ENCODE data around the gene MAOA.

MAOA gene

GRCh38 chrX:43679058-43679457 is 23.0 kb downstream of the MAOA start (continued):
- TF ChIP-seq ZFP41 (tag by site-specific recombination; IDR thresholded peaks at IDR 0.05; ENCODE audit: borderline replicate concordance) (no peak), ZNF488 (tag by site-specific recombination; IDR thresholded peaks at IDR 0.05) (no peak), BCL6B (tag by site-specific recombination; IDR thresholded peaks at IDR 0.05) (no peak), ZNF654 (tag by site-specific recombination; IDR thresholded peaks at IDR 0.05; ENCODE audit: low read depth) (no peak), ZNF155 (tag by site-specific recombination; IDR thresholded peaks at IDR 0.05) (no peak), KLF7 (tag by site-specific recombination; IDR thresholded peaks at IDR 0.05; ENCODE audit: borderline replicate concordance) (no peak), ZBTB11 (tag by site-specific recombination; conservative IDR thresholded peaks at IDR 0.05; ENCODE audit: low read depth) (no peak), ZNF791 (tag by site-specific recombination; IDR thresholded peaks at IDR 0.05) (no peak), PRDM1 (tag by site-specific recombination; IDR thresholded peaks at IDR 0.05) (no peak)

- Histone ChIP-seq H3K36me3 (ENCODE audit: control insufficient read depth in 2 of 2, insufficient read depth in 1 of 2, low read length in 2 of 2) (peaks cover 0 to 4% of the 10 kb centered on the region in 2 experiments; a peak in 1 of 3 replicates), H3K4me1 (ENCODE audit: control insufficient read depth, insufficient read depth, low read length) (peaks cover 8% of the 10 kb centered on the region; the same call in 1 of the 2 replicates), H3K9me3 (ENCODE audit: control insufficient read depth, insufficient read depth, low read depth, low read length) (no peaks in the 10 kb centered on the region), H3K4me3 (ENCODE audit: low read depth, low read length) (no peak overlapping the region), H3K27ac (ENCODE audit: extremely low read depth, low read depth, low read length) (peak overlapping the region; percentile 17; the same call in 1 of the 2 replicates)
- no peak for TF ChIP-seq MYNN (tag by site-specific recombination; IDR thresholded peaks at IDR 0.05; ENCODE audit: borderline replicate concordance)
- peak; percentile 47; the same call in 1 of the 2 replicates for TF ChIP-seq ZSCAN30 (tag by site-specific recombination; IDR thresholded peaks at IDR 0.05)
- ChIA-PET POLR2A (no interaction called here), CTCF (no interaction called here)
These were observed 23.7 kb downstream of the MAOA start for GRCh38 chrX:43679778-43680177.

GRCh38 chrX:43682726-43683125 is 26.6 kb downstream of the MAOA start:
- Histone ChIP-seq H3K9me3 (ENCODE audit: control insufficient read depth, insufficient read depth, low read depth, low read length) (no peaks in the 10 kb centered on the region), H3K4me3 (ENCODE audit: low read depth, low read length) (no peak overlapping the region), H3K27ac (ENCODE audit: extremely low read depth, low read depth, low read length) (no peak overlapping the region), H3K36me3 (ENCODE audit: control insufficient read depth in 2 of 2, insufficient read depth in 1 of 2, low read length in 2 of 2) (peaks cover 0 to 4% of the 10 kb centered on the region in 2 experiments; a peak in 1 of 3 replicates), H3K4me1 (ENCODE audit: control insufficient read depth, insufficient read depth, low read length) (peaks cover 6% of the 10 kb centered on the region; the same call in 1 of the 2 replicates)
- ChIA-PET CTCF (interaction anchor here (0.6 kb wide), 1 partner anchor 154 kb away, joined by 5 read pairs; no protein-coding TSS in a partner anchor), POLR2A (no interaction called here)
- TF ChIP-seq ZNF830 (tag by site-specific recombination; IDR thresholded peaks at IDR 0.05; ENCODE audit: low read depth): no peak
- TF ChIP-seq ZNF701 (tag by site-specific recombination; IDR thresholded peaks at IDR 0.05): no peak
- no peak for TF ChIP-seq ZBTB8A (tag by site-specific recombination; IDR thresholded peaks at IDR 0.05)
- no peak for TF ChIP-seq GLI4 (tag by site-specific recombination; IDR thresholded peaks at IDR 0.05)
- no peak for TF ChIP-seq ZNF585B (tag by site-specific recombination; IDR thresholded peaks at IDR 0.05)
- no peak for TF ChIP-seq ZBTB49 (tag by site-specific recombination; IDR thresholded peaks at IDR 0.05; ENCODE audit: low read depth)
